Adrenal gland (tissue), 5 donors: ENCODE measurements around the gene ACSF2.

ENCODE experiments used
- POLR2A ChIP-seq, 2 donors: fragments of 450-650 bp; IDR thresholded peaks; one replicate each; pipeline ENCODE4 v1.6.1; 2017; ENCODE audit warnings: antibody characterized with exemption in 2 of 2, mild to moderate bottlenecking in 2 of 2, moderate library complexity in 1 of 2
- TF ChIP-seq, protein P1 (sequence below), 6 experiments: fragments of 450-650 bp in 4 of 6; fragments of 200-600 bp in 2 of 6; sonication (generic) in 1 of 6; IDR thresholded peaks; 1 replicate in 5 of 6; 2 replicates in 1 of 6; pipeline versions ENCODE4 v1.5.1 to v1.8.0; 2016 to 2021; ENCODE audit warnings: antibody characterized with exemption in 6 of 6, mild to moderate bottlenecking in 2 of 6, moderate library complexity in 1 of 6
- donor health status: DM: no; HTN: no; CAD: no.

DNA sequence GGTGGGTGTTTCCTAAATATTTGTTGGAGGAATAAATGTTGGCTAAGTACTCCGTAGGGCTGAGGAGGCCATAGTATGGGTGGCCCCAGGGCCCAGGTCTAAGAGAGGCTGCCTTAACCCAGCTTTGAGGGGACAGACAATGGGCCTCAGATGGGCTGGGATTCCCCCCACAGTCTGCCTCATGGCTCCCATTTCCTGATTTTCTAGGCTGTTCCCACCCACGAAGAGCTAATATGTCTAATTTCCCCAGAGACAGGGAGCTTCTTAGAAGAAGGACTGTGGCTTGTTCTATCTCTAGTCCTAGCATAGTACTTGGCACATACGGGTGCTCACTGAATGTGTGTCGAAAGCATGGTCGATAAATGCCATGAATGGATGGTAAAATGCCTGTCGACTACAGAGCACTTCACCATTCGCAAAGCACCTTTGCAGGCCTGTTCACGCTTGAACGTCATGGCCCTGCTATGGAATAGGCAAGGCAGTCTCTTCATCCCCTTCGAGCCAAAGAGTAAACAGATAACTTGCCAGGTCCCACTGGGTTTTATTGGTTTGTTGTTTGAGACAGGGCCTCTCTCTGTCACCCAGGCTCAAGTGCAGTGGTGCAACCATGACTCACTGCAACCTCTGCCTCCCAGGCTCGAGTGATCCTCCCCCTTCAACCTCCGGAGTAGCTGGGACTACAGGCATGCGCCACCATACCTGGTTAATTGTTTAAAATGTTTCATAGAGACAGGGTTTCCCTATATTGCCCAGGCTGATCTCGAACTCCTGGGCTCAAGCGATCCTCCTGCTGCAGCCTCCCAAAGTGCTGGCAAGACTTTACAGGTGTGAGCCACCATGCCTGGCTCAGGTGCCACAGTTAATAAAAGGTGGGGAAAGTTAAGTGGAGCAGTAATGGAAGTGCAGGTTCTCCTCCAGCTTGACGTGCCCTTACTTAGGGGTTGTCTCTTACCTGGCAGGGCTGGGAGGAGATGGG, 33.0 kb downstream of the ACSF2 start:
- TF ChIP-seq, protein P1, sequence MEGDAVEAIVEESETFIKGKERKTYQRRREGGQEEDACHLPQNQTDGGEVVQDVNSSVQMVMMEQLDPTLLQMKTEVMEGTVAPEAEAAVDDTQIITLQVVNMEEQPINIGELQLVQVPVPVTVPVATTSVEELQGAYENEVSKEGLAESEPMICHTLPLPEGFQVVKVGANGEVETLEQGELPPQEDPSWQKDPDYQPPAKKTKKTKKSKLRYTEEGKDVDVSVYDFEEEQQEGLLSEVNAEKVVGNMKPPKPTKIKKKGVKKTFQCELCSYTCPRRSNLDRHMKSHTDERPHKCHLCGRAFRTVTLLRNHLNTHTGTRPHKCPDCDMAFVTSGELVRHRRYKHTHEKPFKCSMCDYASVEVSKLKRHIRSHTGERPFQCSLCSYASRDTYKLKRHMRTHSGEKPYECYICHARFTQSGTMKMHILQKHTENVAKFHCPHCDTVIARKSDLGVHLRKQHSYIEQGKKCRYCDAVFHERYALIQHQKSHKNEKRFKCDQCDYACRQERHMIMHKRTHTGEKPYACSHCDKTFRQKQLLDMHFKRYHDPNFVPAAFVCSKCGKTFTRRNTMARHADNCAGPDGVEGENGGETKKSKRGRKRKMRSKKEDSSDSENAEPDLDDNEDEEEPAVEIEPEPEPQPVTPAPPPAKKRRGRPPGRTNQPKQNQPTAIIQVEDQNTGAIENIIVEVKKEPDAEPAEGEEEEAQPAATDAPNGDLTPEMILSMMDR (IDR thresholded peaks at IDR 0.05): no peak
- no peak for TF ChIP-seq POLR2A (IDR thresholded peaks at IDR 0.05)
